ENCODE data around the gene CHD6. TPM values are rescaled to one million over a fixed set of nuclear protein-coding genes. Genes with fewer than 3 reads are reported as not detected.

Gene CHD6
- total and polyA plus RNA-seq, 8 donors = 27.7 to 68.6 (median 52.4) TPM

DNA sequence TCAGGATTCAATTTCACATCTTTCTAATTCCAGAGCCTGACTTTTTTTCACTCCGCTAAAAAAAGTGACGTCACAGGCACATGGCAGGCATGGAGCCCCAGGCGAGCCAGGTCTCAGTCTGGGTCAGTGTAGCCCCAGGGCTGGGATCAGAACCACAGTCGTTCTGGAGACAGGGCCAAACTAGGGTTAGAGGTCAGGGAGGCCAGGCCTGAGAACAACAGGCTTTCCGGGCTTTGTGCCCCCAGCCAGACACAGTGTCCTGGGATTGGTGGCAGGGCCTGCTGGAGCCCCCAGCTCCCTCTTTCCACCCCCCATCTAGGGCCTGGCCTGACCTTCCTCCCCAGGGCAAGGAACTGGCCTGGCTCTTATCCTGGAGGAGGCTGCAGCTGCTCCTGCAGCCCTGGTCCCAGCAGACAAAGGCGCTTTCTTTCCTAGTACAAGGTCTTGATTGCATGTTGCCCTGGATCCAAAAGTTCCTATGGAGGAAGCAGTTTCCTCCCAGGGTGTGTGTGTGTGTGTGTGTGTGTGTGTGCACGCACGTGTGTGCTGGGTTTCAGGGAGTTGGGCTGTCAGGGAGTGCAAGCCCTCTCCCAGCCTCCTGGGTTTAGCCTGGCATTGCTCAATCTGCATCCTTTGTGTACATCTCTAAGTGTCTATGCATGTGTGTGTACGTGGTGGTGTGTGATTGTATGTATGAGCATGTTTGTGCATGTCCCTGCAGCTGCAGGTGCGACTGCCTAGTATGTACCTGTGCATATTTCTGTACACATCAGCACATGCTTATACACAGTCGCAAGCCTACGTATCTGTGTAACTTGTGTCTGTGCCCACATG is 225.1 kb downstream of the CHD6 start:
- H3K4me3 ChIP-seq = no peak overlapping the region
- H3K27ac ChIP-seq = no peak overlapping the region
- intact Hi-C loops (cut with DNase I) = no loop called here
- H3K9me3 ChIP-seq = no peaks in the 10 kb centered on the region
- no peak for ATAC-seq
- H3K4me1 ChIP-seq = no peaks in the 10 kb centered on the region
- no peaks in the 10 kb centered on the region for H3K36me3 ChIP-seq
- no peaks in the 10 kb centered on the region for H3K27me3 ChIP-seq
- TF ChIP-seq, protein P1, sequence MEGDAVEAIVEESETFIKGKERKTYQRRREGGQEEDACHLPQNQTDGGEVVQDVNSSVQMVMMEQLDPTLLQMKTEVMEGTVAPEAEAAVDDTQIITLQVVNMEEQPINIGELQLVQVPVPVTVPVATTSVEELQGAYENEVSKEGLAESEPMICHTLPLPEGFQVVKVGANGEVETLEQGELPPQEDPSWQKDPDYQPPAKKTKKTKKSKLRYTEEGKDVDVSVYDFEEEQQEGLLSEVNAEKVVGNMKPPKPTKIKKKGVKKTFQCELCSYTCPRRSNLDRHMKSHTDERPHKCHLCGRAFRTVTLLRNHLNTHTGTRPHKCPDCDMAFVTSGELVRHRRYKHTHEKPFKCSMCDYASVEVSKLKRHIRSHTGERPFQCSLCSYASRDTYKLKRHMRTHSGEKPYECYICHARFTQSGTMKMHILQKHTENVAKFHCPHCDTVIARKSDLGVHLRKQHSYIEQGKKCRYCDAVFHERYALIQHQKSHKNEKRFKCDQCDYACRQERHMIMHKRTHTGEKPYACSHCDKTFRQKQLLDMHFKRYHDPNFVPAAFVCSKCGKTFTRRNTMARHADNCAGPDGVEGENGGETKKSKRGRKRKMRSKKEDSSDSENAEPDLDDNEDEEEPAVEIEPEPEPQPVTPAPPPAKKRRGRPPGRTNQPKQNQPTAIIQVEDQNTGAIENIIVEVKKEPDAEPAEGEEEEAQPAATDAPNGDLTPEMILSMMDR (IDR thresholded peaks at IDR 0.05) = no peak
- no peak for DNase-seq

DNA sequence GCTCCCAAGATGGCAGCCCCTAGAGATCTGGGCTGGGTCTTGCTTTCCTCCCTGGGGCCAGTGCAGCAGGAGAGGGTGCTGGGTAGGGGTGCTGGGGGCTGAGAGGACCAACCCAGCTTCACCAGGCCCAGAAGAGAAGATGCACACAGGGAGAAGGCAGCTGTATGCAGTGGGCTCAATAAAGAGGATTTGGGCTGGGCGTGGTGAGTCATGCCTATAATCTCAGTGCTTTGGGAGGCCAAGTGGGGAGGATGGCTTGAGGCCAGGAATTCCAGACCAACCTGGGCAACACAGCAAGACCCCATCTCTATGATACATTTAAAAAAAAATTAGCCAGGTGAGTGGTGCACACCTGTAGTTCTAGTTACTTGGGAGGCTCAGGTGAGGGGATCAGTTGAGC is 225.9 kb downstream of the CHD6 start:
- H3K9me3 ChIP-seq = no peaks in the 10 kb centered on the region
- TF ChIP-seq, protein P1 (IDR thresholded peaks at IDR 0.05) = no peak
- no peaks in the 10 kb centered on the region for H3K27me3 ChIP-seq
- no peaks in the 10 kb centered on the region for H3K4me1 ChIP-seq
- intact Hi-C loops (cut with DNase I) = no loop called here
- ATAC-seq = no peak
- no peaks in the 10 kb centered on the region for H3K36me3 ChIP-seq
- DNase-seq = no peak
- no peak overlapping the region for H3K4me3 ChIP-seq
- no peak overlapping the region for H3K27ac ChIP-seq

DNA sequence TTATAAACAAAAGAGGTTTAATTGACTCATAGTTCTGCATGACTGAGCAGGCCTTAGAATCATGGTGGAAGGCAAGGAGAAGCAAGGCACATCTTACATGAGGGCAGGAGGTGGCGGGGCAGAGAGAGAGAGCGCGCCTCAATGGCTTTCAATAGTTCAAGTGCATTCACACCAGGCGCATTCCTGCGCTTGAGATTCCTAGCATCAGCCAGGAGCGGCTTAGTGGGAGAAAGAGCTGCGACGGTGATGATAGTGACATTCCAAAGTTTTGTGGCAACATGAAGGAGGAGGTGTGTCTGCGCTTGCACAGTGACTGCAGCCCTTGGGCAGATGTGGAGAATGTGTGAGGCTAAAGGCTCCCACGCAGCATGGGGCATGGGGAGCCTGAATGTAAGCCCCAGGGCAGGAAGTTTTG is 226.6 kb downstream of the CHD6 start:
- Histone ChIP-seq H3K4me1 (no peaks in the 10 kb centered on the region), H3K4me3 (no peak overlapping the region), H3K36me3 (no peaks in the 10 kb centered on the region), H3K27ac (no peak overlapping the region), H3K9me3 (no peaks in the 10 kb centered on the region), H3K27me3 (no peaks in the 10 kb centered on the region)
- ATAC-seq (peak; percentile 53), DNase-seq (no peak)
- TF ChIP-seq, protein P1 (IDR thresholded peaks at IDR 0.05) = no peak
- intact Hi-C loops (cut with DNase I) = no loop called here

GRCh38 chr20:41390889-41391288 is 227.3 kb downstream of the CHD6 start:
- ATAC-seq (no peak), DNase-seq (no peak)
- no peaks in the 10 kb centered on the region for H3K9me3 ChIP-seq
- no peaks in the 10 kb centered on the region for H3K36me3 ChIP-seq
- no peaks in the 10 kb centered on the region for H3K27me3 ChIP-seq
- TF ChIP-seq, protein P1 (IDR thresholded peaks at IDR 0.05) = no peak
- H3K4me3 ChIP-seq = no peak overlapping the region
- no peak overlapping the region for H3K27ac ChIP-seq
- no peaks in the 10 kb centered on the region for H3K4me1 ChIP-seq
- intact Hi-C loops (cut with DNase I) = no loop called here

DNA sequence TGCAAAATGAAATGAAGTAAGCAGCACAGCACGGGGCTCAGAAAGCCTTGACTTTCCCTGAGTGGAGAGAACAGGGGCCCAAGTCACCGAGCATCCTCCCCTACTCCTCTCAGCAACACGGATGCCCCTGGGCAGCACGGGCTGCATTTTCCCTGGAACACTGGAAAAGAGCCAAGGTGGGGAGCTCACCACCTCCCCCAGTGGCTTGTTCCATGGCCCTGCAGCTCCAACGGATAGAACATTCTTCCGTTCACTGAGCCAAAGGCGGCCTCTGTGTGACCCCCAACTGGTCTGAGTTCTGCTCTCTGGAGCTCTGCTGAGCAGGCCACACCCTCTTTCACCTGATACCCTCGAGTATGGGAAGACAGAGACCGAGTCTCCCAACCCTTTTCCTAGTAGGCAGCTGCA is 230.7 kb downstream of the CHD6 start:
- Histone ChIP-seq H3K4me3 (no peak overlapping the region), H3K36me3 (no peaks in the 10 kb centered on the region), H3K27me3 (no peaks in the 10 kb centered on the region), H3K9me3 (no peaks in the 10 kb centered on the region), H3K4me1 (no peaks in the 10 kb centered on the region), H3K27ac (no peak overlapping the region)
- TF ChIP-seq, protein P1 (IDR thresholded peaks at IDR 0.05) = no peak
- intact Hi-C loops (cut with DNase I) = no loop called here
- DNase-seq (no peak), ATAC-seq (no peak)
